Mesothelial cell of epicardium (in vitro differentiated cells): ENCODE data around the gene HDAC7. TPM values are rescaled to one million over a fixed set of nuclear protein-coding genes. Genes with fewer than 3 reads are reported as not detected.
"Not testable (repeated sequence)": the region's sequence is repeated elsewhere in the genome, so short reads cannot be mapped to it uniquely, and the experiment has no call there.

Experiments used
- DNase-seq, 2 experiments: peaks; one replicate each; pipeline ENCODE4 v3.0.0; 2021; ENCODE audit warnings: low spot score in 2 of 2; ENCODE audit not compliant: unreplicated experiment in 2 of 2
- H3K27ac Mint-ChIP-seq: 2 replicates; pipeline ENCODE4 v1.8.0; 2021; ENCODE audit warnings: mixed read lengths
- H3K27me3 Mint-ChIP-seq: 2 replicates; pipeline ENCODE4 v1.8.0; 2021; ENCODE audit warnings: low read depth, mixed read lengths
- H3K36me3 Mint-ChIP-seq: 2 replicates; pipeline ENCODE4 v1.8.0; 2021; ENCODE audit warnings: mixed read lengths
- H3K4me1 Mint-ChIP-seq: 2 replicates; pipeline ENCODE4 v1.8.0; 2021; ENCODE audit warnings: mixed read lengths
- H3K4me3 Mint-ChIP-seq: 2 replicates; pipeline ENCODE4 v1.8.0; 2021; ENCODE audit warnings: mild to moderate bottlenecking, moderate library complexity, mixed read lengths
- H3K9me3 Mint-ChIP-seq: 2 replicates; pipeline ENCODE4 v1.8.0; 2021; ENCODE audit warnings: mixed read lengths
- total RNA-seq: library from RNA; stranded (reverse); gene quantifications from 3 replicates; pipeline ENCODE4 v1.2.1, GENCODE V29; 2021
- TF ChIP-seq, protein P1 (sequence below): fragments of 200-600 bp; sonication (generic); IDR thresholded peaks from one replicate; pipeline ENCODE4 v1.5.0; 2021; ENCODE audit warnings: antibody characterized with exemption; ENCODE audit not compliant: unreplicated experiment

The HDAC7 gene
- total RNA-seq, 1 donor from 2014 or later: 132 TPM

DNA sequence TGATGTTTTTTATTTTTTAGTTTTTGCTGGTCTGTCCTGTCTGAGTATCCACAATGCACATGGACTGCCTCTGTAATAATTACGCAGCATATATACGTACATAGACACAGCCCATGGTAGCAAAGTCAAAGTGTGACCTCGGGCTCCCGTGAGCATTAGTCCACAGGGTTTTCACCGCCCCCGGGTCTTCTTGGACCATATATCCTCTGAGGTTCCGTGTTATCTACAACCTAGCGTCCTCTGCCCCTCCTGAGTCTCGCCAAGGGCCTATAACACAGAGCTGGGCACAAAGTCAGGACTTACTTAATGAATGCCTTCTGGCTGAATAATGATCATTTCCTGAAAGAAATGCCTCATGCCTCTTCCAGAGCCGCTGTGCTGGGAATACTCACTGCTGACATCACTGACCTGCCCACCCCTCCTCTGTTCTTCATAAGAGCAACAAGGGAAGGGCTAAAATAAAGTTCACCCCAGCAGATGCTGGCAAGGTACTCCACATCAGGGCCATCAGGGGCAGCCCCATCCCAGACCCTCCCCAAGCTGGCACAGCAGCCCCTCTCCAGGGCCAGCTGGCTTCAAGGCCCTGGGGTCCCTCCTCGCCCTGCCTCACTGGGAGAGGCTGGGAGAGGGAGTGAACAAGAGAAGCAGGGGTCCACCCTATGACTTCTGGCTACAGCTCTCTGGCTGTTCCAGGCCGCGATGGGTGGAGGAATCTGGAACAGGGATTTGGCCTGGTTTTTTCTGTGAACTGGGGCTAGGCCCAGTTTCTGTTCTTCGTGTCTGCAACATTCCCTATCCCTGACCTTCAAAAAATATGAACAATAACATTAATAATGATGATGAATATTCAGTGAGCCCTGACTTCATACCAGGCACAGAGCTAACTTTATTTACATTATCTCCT lies 7.9 kb downstream of the HDAC7 start:
- no peaks in the 10 kb centered on the region for H3K9me3 Mint-ChIP-seq
- H3K4me3 Mint-ChIP-seq: peak overlapping the region; percentile 51
- peaks cover 72% of the 10 kb centered on the region for H3K4me1 Mint-ChIP-seq
- peaks cover 2% of the 10 kb centered on the region for H3K36me3 Mint-ChIP-seq
- peak overlapping the region; percentile 97 for H3K27ac Mint-ChIP-seq
- TF ChIP-seq, protein P1, sequence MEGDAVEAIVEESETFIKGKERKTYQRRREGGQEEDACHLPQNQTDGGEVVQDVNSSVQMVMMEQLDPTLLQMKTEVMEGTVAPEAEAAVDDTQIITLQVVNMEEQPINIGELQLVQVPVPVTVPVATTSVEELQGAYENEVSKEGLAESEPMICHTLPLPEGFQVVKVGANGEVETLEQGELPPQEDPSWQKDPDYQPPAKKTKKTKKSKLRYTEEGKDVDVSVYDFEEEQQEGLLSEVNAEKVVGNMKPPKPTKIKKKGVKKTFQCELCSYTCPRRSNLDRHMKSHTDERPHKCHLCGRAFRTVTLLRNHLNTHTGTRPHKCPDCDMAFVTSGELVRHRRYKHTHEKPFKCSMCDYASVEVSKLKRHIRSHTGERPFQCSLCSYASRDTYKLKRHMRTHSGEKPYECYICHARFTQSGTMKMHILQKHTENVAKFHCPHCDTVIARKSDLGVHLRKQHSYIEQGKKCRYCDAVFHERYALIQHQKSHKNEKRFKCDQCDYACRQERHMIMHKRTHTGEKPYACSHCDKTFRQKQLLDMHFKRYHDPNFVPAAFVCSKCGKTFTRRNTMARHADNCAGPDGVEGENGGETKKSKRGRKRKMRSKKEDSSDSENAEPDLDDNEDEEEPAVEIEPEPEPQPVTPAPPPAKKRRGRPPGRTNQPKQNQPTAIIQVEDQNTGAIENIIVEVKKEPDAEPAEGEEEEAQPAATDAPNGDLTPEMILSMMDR: no peak
- no peak for DNase-seq
- no peaks in the 10 kb centered on the region for H3K27me3 Mint-ChIP-seq

DNA sequence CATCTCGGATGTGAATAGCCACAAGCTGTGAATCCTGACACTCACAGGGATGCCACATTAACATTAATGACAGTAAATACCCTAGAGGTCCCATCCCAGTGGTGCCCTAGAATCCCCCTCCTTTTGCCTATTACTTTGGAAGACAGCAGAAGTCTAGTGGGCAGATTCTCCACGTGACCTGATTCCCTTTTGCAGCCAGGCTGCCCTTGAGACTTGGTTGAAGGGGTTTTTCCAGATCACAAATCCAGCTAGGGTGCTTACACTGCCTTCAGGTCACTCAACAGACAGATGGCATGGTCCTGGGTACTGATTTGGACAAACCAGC lies 8.7 kb downstream of the HDAC7 start:
- Mint-ChIP-seq H3K9me3 (no peaks in the 10 kb centered on the region), H3K4me3 (no peak overlapping the region), H3K27me3 (no peaks in the 10 kb centered on the region), H3K36me3 (peaks cover 2% of the 10 kb centered on the region), H3K4me1 (peaks cover 64% of the 10 kb centered on the region), H3K27ac (peak overlapping the region; percentile 97)
- TF ChIP-seq, protein P1: no peak
- no peak for DNase-seq

DNA sequence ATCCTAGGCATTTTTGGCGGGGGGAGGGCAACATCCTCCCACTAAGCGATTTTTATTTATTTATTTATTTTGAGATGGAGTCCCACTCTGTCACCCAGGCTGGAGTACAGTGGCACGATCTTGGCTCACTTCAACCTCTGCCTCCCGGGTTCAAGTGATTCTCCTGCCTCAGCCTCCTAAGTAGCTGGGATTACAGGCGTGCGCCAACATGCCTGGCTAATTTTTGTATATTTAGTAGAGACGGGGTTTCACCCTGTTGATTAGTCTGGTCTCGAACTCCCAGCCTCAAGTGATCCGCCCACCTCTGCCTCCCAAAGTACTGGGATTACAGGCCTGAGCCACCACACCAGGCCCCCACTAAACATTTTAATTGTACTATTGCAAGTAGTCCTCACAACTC lies 10.2 kb downstream of the HDAC7 start:
- Mint-ChIP-seq H3K4me1 (peaks cover 68% of the 10 kb centered on the region), H3K27ac (peak overlapping the region; percentile 34)
- not testable (repeated sequence) for H3K36me3 Mint-ChIP-seq, DNase-seq, H3K4me3 Mint-ChIP-seq, H3K9me3 Mint-ChIP-seq, H3K27me3 Mint-ChIP-seq

DNA sequence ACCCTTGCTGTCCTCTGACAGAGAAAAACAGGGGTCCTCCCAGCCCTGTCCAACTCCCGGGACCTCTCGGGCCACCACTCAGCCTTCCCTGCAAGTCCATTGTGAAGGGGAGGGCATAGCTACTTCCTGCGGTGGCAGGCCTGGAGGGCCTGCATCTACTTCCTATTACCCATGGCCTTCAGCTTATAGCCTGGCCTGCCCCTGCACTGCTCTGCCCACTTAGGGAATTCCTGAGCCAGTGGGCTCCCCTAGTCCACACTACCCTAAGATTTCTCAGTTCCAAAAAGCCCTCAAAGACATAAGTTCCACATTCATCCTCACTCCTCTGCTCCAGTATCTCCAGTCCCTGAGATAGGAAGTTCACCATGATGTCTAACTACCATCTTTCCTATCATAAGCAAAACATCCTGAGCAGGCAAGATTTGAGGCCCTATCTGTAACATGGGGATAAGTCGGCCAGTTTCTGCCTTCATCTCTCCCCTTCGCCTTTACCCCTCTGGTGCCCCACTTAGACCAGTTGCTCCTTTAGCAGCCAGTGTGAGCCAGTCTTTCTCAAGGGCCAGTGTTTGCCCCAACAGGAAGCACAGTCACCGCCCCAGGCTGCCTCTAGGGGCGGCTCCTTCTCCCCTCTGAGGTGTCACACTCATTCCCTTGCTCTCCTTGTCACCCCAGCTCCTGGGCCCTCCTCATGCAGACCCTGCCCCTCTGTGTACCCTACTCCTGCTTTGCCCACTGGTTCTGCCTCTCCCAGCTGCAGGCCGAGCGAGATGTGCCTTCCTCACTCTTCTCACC lies 10.9 kb downstream of the HDAC7 start:
- no peaks in the 10 kb centered on the region for H3K9me3 Mint-ChIP-seq
- H3K27me3 Mint-ChIP-seq: no peaks in the 10 kb centered on the region
- no peak overlapping the region for H3K4me3 Mint-ChIP-seq
- H3K4me1 Mint-ChIP-seq: peaks cover 67% of the 10 kb centered on the region
- peak overlapping the region; percentile 65 for H3K27ac Mint-ChIP-seq
- no peak for DNase-seq
- TF ChIP-seq, protein P1: no peak
- peaks cover 2% of the 10 kb centered on the region for H3K36me3 Mint-ChIP-seq

DNA sequence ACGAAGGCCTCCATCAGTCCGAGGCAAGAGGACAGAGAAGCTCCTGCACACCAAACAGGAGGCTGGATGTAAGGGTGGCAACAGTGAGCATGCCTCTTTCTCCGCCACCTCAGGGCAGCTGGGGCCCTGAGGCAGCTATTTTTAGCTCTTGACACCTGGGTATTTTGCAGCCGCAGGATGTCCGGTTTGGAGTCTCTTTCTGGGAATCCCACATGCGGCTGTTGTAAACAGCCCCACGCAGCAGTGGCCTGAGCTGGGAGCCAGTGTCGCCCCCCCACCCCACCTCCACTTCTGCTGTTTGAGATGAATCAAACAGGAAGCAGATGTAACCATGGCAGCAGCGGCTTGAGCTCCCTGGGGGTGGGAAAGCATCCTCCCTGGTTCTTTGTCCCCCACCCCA lies 11.7 kb downstream of the HDAC7 start:
- Mint-ChIP-seq H3K36me3 (peaks cover 4% of the 10 kb centered on the region), H3K27me3 (no peaks in the 10 kb centered on the region), H3K4me1 (peaks cover 67% of the 10 kb centered on the region), H3K4me3 (no peak overlapping the region), H3K27ac (peak overlapping the region; percentile 65), H3K9me3 (no peaks in the 10 kb centered on the region)
- DNase-seq: no peak
- TF ChIP-seq, protein P1: no peak

DNA sequence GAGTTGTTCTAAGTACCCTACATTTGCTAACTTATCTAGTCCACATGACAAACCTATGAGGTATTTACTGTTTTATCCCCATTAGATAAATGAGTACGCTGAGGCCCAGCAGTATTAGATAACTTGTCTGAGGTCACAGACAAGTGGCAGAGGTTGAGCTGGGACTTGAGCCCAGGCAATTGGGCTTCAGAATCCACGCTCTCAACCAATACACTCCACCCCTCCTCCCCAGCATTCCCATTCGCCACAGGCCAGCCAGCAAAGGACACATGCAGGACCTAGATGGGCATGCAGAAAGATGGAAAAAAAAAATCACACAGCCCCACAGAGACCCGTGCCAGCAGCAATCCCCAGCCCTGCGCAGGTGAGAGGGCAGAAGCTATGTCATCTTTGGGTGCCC lies 12.4 kb downstream of the HDAC7 start:
- Mint-ChIP-seq H3K4me3 (no peak overlapping the region), H3K27me3 (no peaks in the 10 kb centered on the region), H3K36me3 (peaks cover 4% of the 10 kb centered on the region), H3K4me1 (peaks cover 68% of the 10 kb centered on the region), H3K27ac (peak overlapping the region; percentile 56), H3K9me3 (no peaks in the 10 kb centered on the region)
- no peak for DNase-seq
- TF ChIP-seq, protein P1: no peak
